Tibial nerve (tissue), 3 donors: ENCODE measurements around the gene MPL.

Source experiments
- POLR2A ChIP-seq, 2 donors: fragments of 450-650 bp; IDR thresholded peaks; one replicate each; pipeline ENCODE4 v1.6.1; 2017; ENCODE audit warnings: antibody characterized with exemption in 2 of 2, mild to moderate bottlenecking in 2 of 2, moderate library complexity in 2 of 2
- TF ChIP-seq, protein P1 (sequence below), 5 experiments: fragments of 200-600 bp in 3 of 5; fragments of 450-650 bp in 2 of 5; sonication (generic) in 3 of 5; IDR thresholded peaks; one replicate each; pipeline ENCODE4 v1.5.1; 2016 to 2019; ENCODE audit warnings: antibody characterized with exemption in 5 of 5, mild to moderate bottlenecking in 3 of 5, moderate library complexity in 2 of 5

DNA sequence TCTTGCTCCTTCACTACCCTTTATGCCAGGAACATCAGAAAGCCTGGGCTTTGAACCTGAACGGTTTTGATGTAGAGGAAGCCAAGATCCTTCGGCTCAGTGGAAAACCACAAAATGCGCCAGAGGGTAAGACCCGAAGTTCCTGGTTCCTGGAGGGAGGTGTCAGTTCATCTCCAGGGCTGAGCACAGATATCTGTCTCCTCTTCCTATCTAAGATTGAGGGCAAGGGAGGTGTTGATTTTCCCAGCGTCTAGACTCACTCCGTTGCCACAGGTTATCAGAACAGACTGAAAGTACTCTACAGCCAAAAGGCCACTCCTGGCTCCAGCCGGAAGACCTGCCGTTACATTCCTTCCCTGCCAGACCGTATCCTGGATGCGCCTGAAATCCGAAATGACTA is 22.1 kb downstream of the MPL start:
- TF ChIP-seq, protein P1, sequence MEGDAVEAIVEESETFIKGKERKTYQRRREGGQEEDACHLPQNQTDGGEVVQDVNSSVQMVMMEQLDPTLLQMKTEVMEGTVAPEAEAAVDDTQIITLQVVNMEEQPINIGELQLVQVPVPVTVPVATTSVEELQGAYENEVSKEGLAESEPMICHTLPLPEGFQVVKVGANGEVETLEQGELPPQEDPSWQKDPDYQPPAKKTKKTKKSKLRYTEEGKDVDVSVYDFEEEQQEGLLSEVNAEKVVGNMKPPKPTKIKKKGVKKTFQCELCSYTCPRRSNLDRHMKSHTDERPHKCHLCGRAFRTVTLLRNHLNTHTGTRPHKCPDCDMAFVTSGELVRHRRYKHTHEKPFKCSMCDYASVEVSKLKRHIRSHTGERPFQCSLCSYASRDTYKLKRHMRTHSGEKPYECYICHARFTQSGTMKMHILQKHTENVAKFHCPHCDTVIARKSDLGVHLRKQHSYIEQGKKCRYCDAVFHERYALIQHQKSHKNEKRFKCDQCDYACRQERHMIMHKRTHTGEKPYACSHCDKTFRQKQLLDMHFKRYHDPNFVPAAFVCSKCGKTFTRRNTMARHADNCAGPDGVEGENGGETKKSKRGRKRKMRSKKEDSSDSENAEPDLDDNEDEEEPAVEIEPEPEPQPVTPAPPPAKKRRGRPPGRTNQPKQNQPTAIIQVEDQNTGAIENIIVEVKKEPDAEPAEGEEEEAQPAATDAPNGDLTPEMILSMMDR (IDR thresholded peaks at IDR 0.05) = no peak
- TF ChIP-seq POLR2A (IDR thresholded peaks at IDR 0.05) = no peak
